Right renal pelvis (tissue), 4 donors: Measurements from ENCODE around the gene ATP5PO. TPM values are rescaled to one million over a fixed set of nuclear protein-coding genes. Genes with fewer than 3 reads are reported as not detected.
"Not testable (repeated sequence)": the region's sequence is repeated elsewhere in the genome, so short reads cannot be mapped to it uniquely, and the experiment has no call there.

Experiments
- DNase-seq, 4 donors: peaks; one replicate each; pipeline ENCODE4 v3.0.0-alpha.2; 2013; ENCODE audit warnings: low read depth in 4 of 4, low spot score in 3 of 4, missing footprints in 1 of 4
- polyA plus RNA-seq, 4 donors: library from polyadenylated mRNA; unstranded; fragments of 120-200 nt; gene quantifications; one replicate each; pipeline ENCODE4 v1.2.1, GENCODE V29; 2013; ENCODE audit not compliant: insufficient read length in 4 of 4

Gene ATP5PO
- polyA plus RNA-seq, 4 donors: 339 to 365 (median 356) TPM

DNA sequence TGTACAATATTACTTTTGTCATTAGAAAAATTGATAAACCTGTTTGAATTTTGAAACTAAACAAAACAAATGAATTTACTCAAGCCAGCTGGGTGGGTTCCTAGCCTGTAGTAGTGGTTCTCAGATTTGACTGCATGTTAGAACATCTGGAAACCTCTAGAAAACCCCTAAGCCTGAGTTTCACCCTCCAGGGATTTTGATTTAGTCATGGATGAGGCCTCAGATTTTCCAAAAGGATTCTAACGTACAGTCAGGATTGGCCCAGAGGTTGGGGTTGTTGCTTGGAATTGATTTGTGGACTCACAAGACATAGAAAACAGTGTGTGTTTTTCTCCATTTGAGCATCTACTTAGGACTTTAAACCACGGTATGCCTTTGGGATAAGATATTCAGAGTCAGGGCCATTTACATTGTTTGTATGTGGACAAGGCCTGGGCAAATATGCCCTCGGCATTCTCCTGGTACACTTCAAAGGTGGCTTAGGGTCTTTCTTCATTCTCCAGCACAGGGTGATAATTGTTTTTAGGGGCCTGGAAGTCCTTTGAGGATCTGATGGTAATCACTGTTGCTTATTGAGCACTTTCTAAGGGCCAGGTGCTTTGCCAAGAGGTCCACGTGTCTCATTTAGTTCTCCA lies 42.6 kb downstream of the ATP5PO start:
- DNase-seq: no peak

DNA sequence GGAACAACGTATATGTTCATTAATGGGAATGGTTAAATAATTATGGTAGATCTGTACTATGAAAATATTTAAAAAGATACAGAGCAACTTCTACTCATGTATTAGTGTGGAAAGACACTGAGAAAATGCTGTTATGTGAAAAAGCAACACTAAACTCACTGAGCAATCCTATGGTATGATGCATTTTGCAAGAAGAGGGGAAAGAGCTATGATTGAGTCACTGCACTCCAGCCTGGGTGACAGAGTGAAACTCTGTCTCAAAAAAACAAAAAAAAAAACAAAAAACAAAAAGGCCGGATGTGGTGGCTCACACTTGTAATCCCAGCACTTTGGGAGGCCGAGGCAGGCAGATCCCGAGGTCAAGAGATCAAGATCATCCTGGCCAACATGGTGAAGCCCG lies 44.4 kb downstream of the ATP5PO start:
- DNase-seq: no peak

DNA sequence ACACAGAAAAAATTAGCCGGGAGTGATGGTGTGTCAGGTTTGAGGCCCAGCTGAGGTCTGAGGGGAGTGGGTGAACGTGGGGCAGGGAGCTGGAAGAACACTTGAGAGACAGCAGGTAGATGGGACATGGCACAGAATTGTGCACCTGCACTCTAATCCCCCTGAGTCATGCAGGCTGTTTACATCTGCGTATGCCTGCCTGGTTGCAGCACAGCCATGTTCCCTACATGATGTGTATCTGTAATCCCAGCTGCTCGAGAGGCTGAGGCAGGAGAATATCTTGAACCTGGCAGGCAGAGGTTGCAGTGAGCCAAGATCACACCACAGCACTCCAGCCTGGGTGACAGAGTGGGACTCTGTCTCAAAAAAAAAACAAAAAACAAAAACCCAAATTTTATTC lies 44.8 kb downstream of the ATP5PO start:
- no peak for DNase-seq

GRCh38 chr21:33869873-33870272 lies 45.7 kb downstream of the ATP5PO start:
- no peak for DNase-seq

DNA sequence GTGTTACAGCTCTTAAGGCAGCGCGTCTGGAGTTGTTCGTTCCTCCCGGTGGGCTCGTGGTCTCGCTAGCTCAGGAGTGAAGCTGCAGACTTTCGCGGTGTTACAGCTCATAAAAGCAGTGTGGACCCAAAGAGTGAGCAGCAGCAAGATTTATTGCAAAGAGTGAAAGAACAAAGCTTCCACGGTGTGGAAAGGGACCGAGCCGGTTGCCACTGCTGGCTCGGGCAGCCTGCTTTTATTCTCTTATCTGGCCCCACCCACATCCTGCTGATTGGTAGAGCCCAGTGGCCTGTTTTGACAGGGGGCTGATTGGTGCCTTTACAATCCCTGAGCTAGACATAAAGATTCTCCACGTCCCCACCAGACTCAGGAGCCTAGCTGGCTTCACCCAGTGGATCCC lies 47.7 kb downstream of the ATP5PO start:
- DNase-seq: not testable (repeated sequence)

DNA sequence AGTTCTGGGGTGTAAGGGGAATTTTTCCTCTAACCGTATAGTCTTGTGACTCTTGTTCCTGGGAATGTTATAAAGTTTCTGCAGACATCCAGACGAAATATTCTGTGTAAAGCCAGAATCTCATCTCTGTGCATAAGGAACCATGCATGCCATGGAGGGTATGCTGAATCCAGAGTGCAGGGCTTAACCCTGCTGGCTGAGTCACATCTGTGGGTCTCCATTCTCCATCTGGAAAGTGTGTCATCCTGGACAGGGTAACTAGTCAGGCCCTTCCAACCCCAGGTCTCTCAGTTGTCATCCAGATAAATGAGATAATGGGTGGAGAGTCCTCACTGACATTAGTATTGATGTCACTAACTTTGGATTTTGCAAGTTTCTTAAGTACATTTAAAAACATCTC lies 48.8 kb downstream of the ATP5PO start:
- no peak for DNase-seq

GRCh38 chr21:33865996-33866575 lies 49.5 kb downstream of the ATP5PO start:
- DNase-seq: no peak

- DNase-seq: no peak
Observed at GRCh38 chr21:33865176-33865575, 50.4 kb downstream of the ATP5PO start.

GRCh38 chr21:33864150-33864549 lies 51.5 kb downstream of the ATP5PO start:
- DNase-seq: no peak

DNA sequence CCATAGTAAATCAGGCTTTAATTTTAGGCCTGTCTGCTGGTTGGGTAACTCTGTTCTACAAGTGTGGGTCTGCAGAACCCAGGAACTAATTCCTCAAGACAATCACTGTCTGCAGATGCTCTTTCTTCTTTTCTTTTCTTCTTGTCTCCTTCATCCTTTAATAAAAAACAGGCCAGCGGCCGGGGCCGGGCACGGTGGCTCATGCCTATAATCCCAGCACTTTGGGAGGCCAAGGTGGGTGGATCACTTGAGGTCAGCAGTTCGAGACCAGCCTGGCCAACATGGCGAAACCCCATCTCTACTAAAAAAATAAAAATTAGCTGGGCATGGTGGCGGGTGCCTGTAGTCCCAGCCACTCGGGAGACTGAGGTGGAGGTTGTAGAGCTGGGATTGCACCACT lies 52.4 kb downstream of the ATP5PO start:
- DNase-seq: not testable (repeated sequence)

- DNase-seq: no peak
Observed at GRCh38 chr21:33861125-33861524, 54.5 kb downstream of the ATP5PO start.

DNA sequence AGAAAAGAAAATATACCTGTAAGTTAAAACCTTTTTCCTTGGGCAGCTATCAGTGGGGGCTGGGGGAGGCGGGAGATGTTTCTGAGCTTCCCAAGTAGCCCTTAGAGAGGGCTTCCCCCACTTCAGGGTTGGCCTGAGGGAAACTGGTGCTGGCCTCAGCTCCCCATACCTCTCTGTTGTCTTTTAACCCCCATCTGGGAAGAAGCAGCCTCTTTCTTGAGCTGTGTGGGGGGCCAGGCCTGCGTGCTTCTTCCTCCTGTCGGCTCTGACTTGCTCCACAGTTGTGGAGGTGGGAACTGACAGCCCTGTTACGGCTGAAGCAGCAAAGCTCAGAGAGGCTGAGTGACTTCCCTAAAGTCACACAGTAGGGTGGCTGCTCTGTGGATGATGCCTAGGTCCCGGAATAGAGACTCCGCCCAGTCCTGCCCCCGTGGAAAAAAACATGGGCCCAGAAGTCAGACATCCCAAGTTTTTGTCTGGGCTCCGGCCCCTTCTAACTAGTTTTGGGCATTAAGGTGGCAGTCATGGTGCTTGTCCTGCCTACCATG lies 55.2 kb downstream of the ATP5PO start:
- no peak for DNase-seq

- DNase-seq: no peak
Observed at GRCh38 chr21:33859373-33860102, 56.1 kb downstream of the ATP5PO start.

GRCh38 chr21:33858667-33859372 lies 56.8 kb downstream of the ATP5PO start:
- no peak for DNase-seq

- DNase-seq: no peak
Observed at GRCh38 chr21:33857846-33858666, 57.5 kb downstream of the ATP5PO start.

DNA sequence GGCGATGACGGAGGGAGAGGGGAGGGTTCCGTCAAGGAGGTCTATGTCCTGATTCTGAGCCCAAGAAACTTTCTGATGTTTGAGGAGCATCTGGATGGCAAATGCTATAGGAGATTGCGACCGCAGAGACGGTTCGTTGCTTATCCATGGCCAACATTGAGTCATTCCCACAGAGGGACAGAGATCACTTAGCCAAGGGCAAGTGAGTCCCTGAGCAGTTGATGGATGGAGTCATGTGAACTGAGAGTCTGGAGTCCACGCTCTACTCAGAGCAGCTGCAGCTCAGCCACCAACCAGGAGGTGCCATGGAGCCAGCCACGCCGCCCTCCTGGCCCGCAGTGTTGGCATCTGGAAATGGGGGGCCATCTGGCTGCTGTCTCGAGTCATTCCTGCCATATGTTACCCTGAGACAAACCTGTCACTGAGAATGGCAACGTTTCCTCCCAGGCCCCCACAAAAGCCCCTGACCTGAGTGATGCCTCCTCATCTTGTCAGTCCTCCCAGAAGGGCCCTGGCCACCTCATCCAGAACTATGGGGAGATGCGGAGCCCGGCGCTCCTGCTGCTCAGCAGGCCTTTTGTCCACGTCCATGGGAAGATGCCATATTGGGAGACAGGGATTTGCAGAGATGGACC lies 58.6 kb downstream of the ATP5PO start:
- no peak for DNase-seq

DNA sequence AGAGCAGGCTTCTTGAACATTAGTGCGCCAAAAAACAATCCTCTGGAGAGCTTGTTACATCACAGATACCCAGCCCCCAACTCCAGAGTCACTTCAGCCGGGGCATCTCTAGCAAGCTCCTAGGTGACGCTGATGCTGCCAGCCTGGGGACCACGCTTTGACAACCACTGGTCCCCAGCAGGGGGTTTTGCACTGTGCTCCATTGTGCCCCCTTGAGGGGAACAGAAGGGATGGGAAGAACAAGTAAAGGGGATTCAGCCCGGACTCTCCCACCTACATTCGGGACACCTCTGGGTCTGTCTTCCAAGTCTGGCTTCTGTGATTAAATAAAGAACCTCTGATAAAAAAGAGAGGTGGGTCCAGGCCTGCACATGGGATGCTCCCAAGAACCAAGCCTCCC lies 60.4 kb downstream of the ATP5PO start:
- DNase-seq: no peak

- no peak for DNase-seq
Observed at GRCh38 chr21:33854604-33855003, 61.0 kb downstream of the ATP5PO start.
